Colonic mucosa (tissue), 4 donors: ENCODE results near the gene HNRNPL. TPM values are rescaled to one million over a fixed set of nuclear protein-coding genes. Genes with fewer than 3 reads are reported as not detected.
A peak's percentile ranks its signal among the peaks of the same experiment; 100 is the strongest.

Experiments
- DNase-seq: peaks from one replicate; pipeline ENCODE4 v3.0.0-alpha.2; 2020
- H3K27ac ChIP-seq: fragments of 200-600 bp; one replicate; pipeline ENCODE4 v1.8.0; 2021
- H3K27me3 ChIP-seq: fragments of 200-600 bp; one replicate; pipeline ENCODE4 v1.8.0; 2021
- H3K36me3 ChIP-seq: fragments of 200-600 bp; one replicate; pipeline ENCODE4 v1.8.0; 2021
- H3K4me1 ChIP-seq: fragments of 200-600 bp; one replicate; pipeline ENCODE4 v1.8.0; 2021; ENCODE audit warnings: mild to moderate bottlenecking
- H3K4me3 ChIP-seq: fragments of 200-600 bp; one replicate; pipeline ENCODE4 v1.8.0; 2021
- H3K9ac ChIP-seq, 2 donors: one replicate each; pipeline ENCODE4 v1.7.0; 2013; ENCODE audit warnings: control low read depth in 2 of 2, low read depth in 2 of 2, low read length in 2 of 2
- H3K9me3 ChIP-seq: fragments of 200-600 bp; one replicate; pipeline ENCODE4 v1.8.0; 2021
- CTCF ChIP-seq: fragments of 200-600 bp; IDR thresholded peaks from one replicate; pipeline ENCODE4 v1.8.0; 2022; ENCODE audit warnings: antibody characterized with exemption, mild to moderate bottlenecking
- intact Hi-C: fragments of 100-400 bp; cut with DNase I; formaldehyde crosslinking; loops from one replicate; pipeline ENCODE4 v1.14.1; 2022
- total RNA-seq, 2 donors: library from RNA; stranded (reverse); fragmentation: NEBNext Ultra II Directional in 1 of 2; extraction: Animal tissue kit (Norgen Biotek cat#: 25700) in 1 of 2; gene quantifications; one replicate each; pipeline ENCODE4 v1.2.1, GENCODE V29; 2021
- donor health status: healthy.
- donor health status: DM: no; HTN: no; CAD: no.
- donor health status: DM: no; HTN: no; CAD: no.

HNRNPL gene
- total RNA-seq, 2 donors from 2014 or later, result 305 to 418 TPM

- no peak for TF ChIP-seq CTCF
- Histone ChIP-seq H3K4me1 (peaks cover 5% of the 10 kb centered on the region), H3K27ac (no peak overlapping the region), H3K36me3 (no peaks in the 10 kb centered on the region), H3K4me3 (no peak overlapping the region), H3K9ac (no peak overlapping the region), H3K9me3 (no peaks in the 10 kb centered on the region), H3K27me3 (no peaks in the 10 kb centered on the region)
- intact Hi-C loops, result no loop called here
- no peak for DNase-seq
These were observed 31.3 kb upstream of the HNRNPL start for GRCh38 chr19:38880882-38881609.

GRCh38 chr19:38880076-38880881, 30.5 kb upstream of the HNRNPL start:
- DNase-seq, result no peak
- no peak for TF ChIP-seq CTCF
- intact Hi-C loops, result no loop called here
- Histone ChIP-seq H3K36me3 (no peaks in the 10 kb centered on the region), H3K9me3 (no peaks in the 10 kb centered on the region), H3K4me3 (no peak overlapping the region), H3K27ac (no peak overlapping the region), H3K9ac (no peak overlapping the region), H3K4me1 (peaks cover 5% of the 10 kb centered on the region), H3K27me3 (no peaks in the 10 kb centered on the region)

- Histone ChIP-seq H3K27me3 (no peaks in the 10 kb centered on the region), H3K27ac (no peak overlapping the region), H3K4me3 (no peak overlapping the region), H3K36me3 (no peaks in the 10 kb centered on the region), H3K9me3 (no peaks in the 10 kb centered on the region), H3K4me1 (peaks cover 5% of the 10 kb centered on the region), H3K9ac (no peak overlapping the region)
- TF ChIP-seq CTCF, result no peak
- DNase-seq, result no peak
- intact Hi-C loops, result no loop called here
These were observed 29.6 kb upstream of the HNRNPL start for GRCh38 chr19:38879400-38879751.

GRCh38 chr19:38878575-38879399, 29.0 kb upstream of the HNRNPL start:
- H3K4me3 ChIP-seq, result no peak overlapping the region
- H3K27me3 ChIP-seq, result no peaks in the 10 kb centered on the region
- H3K9ac ChIP-seq, result peak overlapping the region; percentile 62 to 70
- intact Hi-C loops, result no loop called here
- H3K4me1 ChIP-seq, result peaks cover 5% of the 10 kb centered on the region
- H3K27ac ChIP-seq, result peak overlapping the region; percentile 68
- H3K9me3 ChIP-seq, result no peaks in the 10 kb centered on the region
- no peaks in the 10 kb centered on the region for H3K36me3 ChIP-seq
- TF ChIP-seq CTCF, result no peak
- no peak for DNase-seq

- peak within 1 kb of the TSS; percentile 7 for H3K4me3 ChIP-seq
- H3K9ac ChIP-seq, result peak within 1 kb of the TSS; percentile 62 to 70
- H3K27me3 ChIP-seq, result no peaks in the 10 kb centered on the region
- peaks cover 5% of the 10 kb centered on the region for H3K4me1 ChIP-seq
- H3K36me3 ChIP-seq, result no peaks in the 10 kb centered on the region
- TF ChIP-seq CTCF, result no peak
- peak; percentile 49 for DNase-seq
- H3K27ac ChIP-seq, result peak within 1 kb of the TSS; percentile 68
- no peaks in the 10 kb centered on the region for H3K9me3 ChIP-seq
- intact Hi-C loops, result no loop called here
These were observed 28.2 kb upstream of the HNRNPL start, which contains the start of gene RINL for GRCh38 chr19:38877781-38878574. Gene RINL (minus strand): TSS chr19:38878275. CDS start chr19:38876742, 1,533 bp downstream.
